GM23338 (cell line): Measurements from ENCODE around the gene VLDLR. TPM values are rescaled to one million over a fixed set of nuclear protein-coding genes. Genes with fewer than 3 reads are reported as not detected.

Experiments used
- ATAC-seq: fragments of 200-7000 bp; cut with Tn5 transposase; 3 replicates; pipeline ENCODE4 v1.9.1; 2020
- DNase-seq: peaks from one replicate; pipeline ENCODE4 v3.0.0-alpha.2; 2015; ENCODE audit warnings: low spot score
- H2AFZ ChIP-seq: fragments of 200-600 bp; sonication (generic); 2 replicates; pipeline ENCODE4 v1.8.0; 2016; ENCODE audit warnings: antibody characterized with exemption, mild to moderate bottlenecking, moderate library complexity
- H3F3A ChIP-seq: fragments of 200-600 bp; sonication (generic); replicated peaks from 2 replicates; pipeline ENCODE4 v1.8.0; 2017; ENCODE audit warnings: antibody characterized with exemption, mixed run types, low read depth
- H3K27ac ChIP-seq: fragments of 200-600 bp; sonication (generic); 2 replicates; pipeline ENCODE4 v1.6.1; 2016; ENCODE audit warnings: low read depth
- H3K27me3 ChIP-seq: fragments of 200-600 bp; sonication (generic); 2 replicates; pipeline ENCODE4 v1.8.0; 2016; ENCODE audit warnings: mild to moderate bottlenecking, mixed run types, moderate library complexity; ENCODE audit not compliant: insufficient read depth
- H3K36me3 ChIP-seq: fragments of 200-600 bp; sonication (generic); 2 replicates; pipeline ENCODE4 v1.8.0; 2016; ENCODE audit warnings: mild to moderate bottlenecking; ENCODE audit not compliant: insufficient read depth
- H3K4me1 ChIP-seq: fragments of 200-600 bp; sonication (generic); 2 replicates; pipeline ENCODE4 v1.8.0; 2016; ENCODE audit warnings: mild to moderate bottlenecking, moderate library complexity; ENCODE audit not compliant: insufficient read depth
- H3K4me2 ChIP-seq: fragments of 200-600 bp; sonication (generic); 2 replicates; pipeline ENCODE4 v1.7.1; 2017; ENCODE audit warnings: mixed run types
- H3K4me3 ChIP-seq: fragments of 200-600 bp; sonication (generic); 2 replicates; pipeline ENCODE4 v1.6.1; 2016; ENCODE audit warnings: mixed run types
- H3K79me2 ChIP-seq: fragments of 200-600 bp; sonication (generic); replicated peaks from 2 replicates; pipeline ENCODE4 v1.8.0; 2017; ENCODE audit warnings: mild to moderate bottlenecking; ENCODE audit not compliant: insufficient read depth
- H3K9me2 ChIP-seq: fragments of 200-600 bp; sonication (generic); 2 replicates; pipeline ENCODE4 v1.8.0; 2017; ENCODE audit not compliant: insufficient read depth
- H4K20me1 ChIP-seq: fragments of 200-600 bp; sonication (generic); replicated peaks from 2 replicates; pipeline ENCODE4 v1.8.0; 2017; ENCODE audit warnings: mild to moderate bottlenecking; ENCODE audit not compliant: insufficient read depth
- H3K27ac Mint-ChIP-seq: 2 replicates; pipeline ENCODE4 v1.8.0; 2020; ENCODE audit warnings: inconsistent platforms, mild to moderate bottlenecking, moderate library complexity, mixed read lengths
- H3K27me3 Mint-ChIP-seq: 3 replicates; pipeline ENCODE4 v1.8.0; 2022; ENCODE audit warnings: low read depth, mild to moderate bottlenecking, moderate library complexity, mixed read lengths, inconsistent platforms; ENCODE audit not compliant: insufficient read depth, poor library complexity
- H3K36me3 Mint-ChIP-seq: 3 replicates; pipeline ENCODE4 v1.8.0; 2021; ENCODE audit warnings: low read depth, mild to moderate bottlenecking, inconsistent platforms, moderate library complexity, mixed read lengths
- H3K4me1 Mint-ChIP-seq: 3 replicates; pipeline ENCODE4 v1.8.0; 2020; ENCODE audit warnings: mild to moderate bottlenecking, inconsistent platforms, mixed read lengths
- H3K4me3 Mint-ChIP-seq: 3 replicates; pipeline ENCODE4 v1.8.0; 2021; ENCODE audit warnings: moderate library complexity, mild to moderate bottlenecking, inconsistent platforms, mixed read lengths
- H3K9me3 Mint-ChIP-seq: 3 replicates; pipeline ENCODE4 v1.8.0; 2020; ENCODE audit warnings: moderate library complexity, mild to moderate bottlenecking, inconsistent platforms, mixed read lengths
- CREB1 ChIP-seq: fragments of 250-450 bp; sonication (Bioruptor Pico); IDR thresholded peaks from 2 replicates; pipeline ENCODE4 v1.5.0; 2020; ENCODE audit warnings: low read depth, mild to moderate bottlenecking, moderate library complexity
- EZH2 ChIP-seq: fragments of 200-600 bp; sonication (generic); IDR thresholded peaks from one replicate; pipeline ENCODE4 v1.8.0; 2017; ENCODE audit warnings: antibody characterized with exemption, mild to moderate bottlenecking, low read depth; ENCODE audit not compliant: unreplicated experiment
- EZH2phosphoT487 ChIP-seq: fragments of 200-600 bp; sonication (generic); IDR thresholded peaks from one replicate; pipeline ENCODE4 v1.8.1; 2018; ENCODE audit warnings: antibody characterized with exemption; ENCODE audit not compliant: unreplicated experiment
- JUNB ChIP-seq: IDR thresholded peaks from one replicate; pipeline ENCODE4 v1.6.1; 2016; ENCODE audit warnings: antibody characterized with exemption; ENCODE audit not compliant: unreplicated experiment
- NANOG ChIP-seq: IDR thresholded peaks from 2 replicates; pipeline ENCODE4 v1.6.1; 2016; ENCODE audit warnings: antibody characterized with exemption, borderline replicate concordance
- POLR2AphosphoS5 ChIP-seq: IDR thresholded peaks from 2 replicates; pipeline ENCODE4 v1.6.1; 2016; ENCODE audit warnings: antibody characterized with exemption, low read depth
- STAT1 ChIP-seq: IDR thresholded peaks from one replicate; pipeline ENCODE4 v1.6.1; 2016; ENCODE audit warnings: antibody characterized with exemption; ENCODE audit not compliant: unreplicated experiment
- ZNF114 ChIP-seq: fragments of 250-450 bp; sonication (Bioruptor Pico); IDR thresholded peaks from 2 replicates; pipeline ENCODE4 v1.5.0; 2020; ENCODE audit warnings: mild to moderate bottlenecking, moderate library complexity
- ZNF331 ChIP-seq: fragments of 250-450 bp; sonication (Bioruptor Pico); IDR thresholded peaks from 2 replicates; pipeline ENCODE4 v1.5.0; 2020; ENCODE audit warnings: low read depth, mild to moderate bottlenecking, moderate library complexity
- polyA plus RNA-seq: library from polyadenylated mRNA; unstranded; fragments of >200 nt; fragmentation: Nextera tagmentation; extraction: Ambion mirVana; gene quantifications from 2 replicates; pipeline ENCODE4 v1.2.1, GENCODE V29; 2016
- total RNA-seq: library from RNA; depleted of rRNA; stranded (reverse); fragments of >200 nt; shearing (Covaris generic); gene quantifications from 2 replicates; pipeline ENCODE4 v1.2.3, GENCODE V29; 2014
- TF ChIP-seq, protein P1 (sequence below): fragments of 250-450 bp; sonication (Bioruptor Pico); IDR thresholded peaks from 2 replicates; pipeline ENCODE4 v1.5.0; 2020; ENCODE audit warnings: mild to moderate bottlenecking, moderate library complexity
- TF ChIP-seq, protein P2 (sequence below): IDR thresholded peaks from 2 replicates; pipeline ENCODE4 v1.6.1; 2016; ENCODE audit warnings: antibody characterized with exemption
- TF ChIP-seq, protein P3 (sequence below): IDR thresholded peaks from one replicate; pipeline ENCODE4 v1.6.1; 2018; ENCODE audit warnings: antibody characterized with exemption; ENCODE audit not compliant: unreplicated experiment
- TF ChIP-seq, protein P4 (sequence below), 2 experiments: fragments of 200-600 bp in 1 of 2; sonication (generic) in 1 of 2; conservative IDR thresholded peaks; 2 replicates each; pipeline versions ENCODE4 v1.5.1 to v1.6.1; 2016 to 2017; ENCODE audit warnings: antibody characterized with exemption in 2 of 2, low read depth in 2 of 2, mild to moderate bottlenecking in 2 of 2, moderate library complexity in 1 of 2

The VLDLR gene
- total and polyA plus RNA-seq, 2 experiments from 2014 or later: 14.9 to 49.8 TPM

- Histone ChIP-seq H3K36me3 (no peaks in the 10 kb centered on the region), H3K79me2 (no peaks in the 10 kb centered on the region), H3F3A (no peaks in the 10 kb centered on the region), H3K9me2 (no peaks in the 10 kb centered on the region; the same call in 1 of the 2 replicates), H3K4me3 (no peak overlapping the region), H3K4me1 (no peaks in the 10 kb centered on the region), H4K20me1 (no peaks in the 10 kb centered on the region; the same call in 1 of the 2 replicates), H3K27me3 (no peaks in the 10 kb centered on the region), H3K27ac (no peak overlapping the region), H3K4me2 (no peak overlapping the region), H2AFZ (no peak overlapping the region)
- Mint-ChIP-seq H3K27ac (no peak overlapping the region), H3K27me3 (no peaks in the 10 kb centered on the region), H3K4me1 (no peaks in the 10 kb centered on the region), H3K36me3 (no peaks in the 10 kb centered on the region), H3K4me3 (no peak overlapping the region), H3K9me3 (no peaks in the 10 kb centered on the region)
- ATAC-seq (no peak), DNase-seq (no peak)
- TF ChIP-seq, protein P1, sequence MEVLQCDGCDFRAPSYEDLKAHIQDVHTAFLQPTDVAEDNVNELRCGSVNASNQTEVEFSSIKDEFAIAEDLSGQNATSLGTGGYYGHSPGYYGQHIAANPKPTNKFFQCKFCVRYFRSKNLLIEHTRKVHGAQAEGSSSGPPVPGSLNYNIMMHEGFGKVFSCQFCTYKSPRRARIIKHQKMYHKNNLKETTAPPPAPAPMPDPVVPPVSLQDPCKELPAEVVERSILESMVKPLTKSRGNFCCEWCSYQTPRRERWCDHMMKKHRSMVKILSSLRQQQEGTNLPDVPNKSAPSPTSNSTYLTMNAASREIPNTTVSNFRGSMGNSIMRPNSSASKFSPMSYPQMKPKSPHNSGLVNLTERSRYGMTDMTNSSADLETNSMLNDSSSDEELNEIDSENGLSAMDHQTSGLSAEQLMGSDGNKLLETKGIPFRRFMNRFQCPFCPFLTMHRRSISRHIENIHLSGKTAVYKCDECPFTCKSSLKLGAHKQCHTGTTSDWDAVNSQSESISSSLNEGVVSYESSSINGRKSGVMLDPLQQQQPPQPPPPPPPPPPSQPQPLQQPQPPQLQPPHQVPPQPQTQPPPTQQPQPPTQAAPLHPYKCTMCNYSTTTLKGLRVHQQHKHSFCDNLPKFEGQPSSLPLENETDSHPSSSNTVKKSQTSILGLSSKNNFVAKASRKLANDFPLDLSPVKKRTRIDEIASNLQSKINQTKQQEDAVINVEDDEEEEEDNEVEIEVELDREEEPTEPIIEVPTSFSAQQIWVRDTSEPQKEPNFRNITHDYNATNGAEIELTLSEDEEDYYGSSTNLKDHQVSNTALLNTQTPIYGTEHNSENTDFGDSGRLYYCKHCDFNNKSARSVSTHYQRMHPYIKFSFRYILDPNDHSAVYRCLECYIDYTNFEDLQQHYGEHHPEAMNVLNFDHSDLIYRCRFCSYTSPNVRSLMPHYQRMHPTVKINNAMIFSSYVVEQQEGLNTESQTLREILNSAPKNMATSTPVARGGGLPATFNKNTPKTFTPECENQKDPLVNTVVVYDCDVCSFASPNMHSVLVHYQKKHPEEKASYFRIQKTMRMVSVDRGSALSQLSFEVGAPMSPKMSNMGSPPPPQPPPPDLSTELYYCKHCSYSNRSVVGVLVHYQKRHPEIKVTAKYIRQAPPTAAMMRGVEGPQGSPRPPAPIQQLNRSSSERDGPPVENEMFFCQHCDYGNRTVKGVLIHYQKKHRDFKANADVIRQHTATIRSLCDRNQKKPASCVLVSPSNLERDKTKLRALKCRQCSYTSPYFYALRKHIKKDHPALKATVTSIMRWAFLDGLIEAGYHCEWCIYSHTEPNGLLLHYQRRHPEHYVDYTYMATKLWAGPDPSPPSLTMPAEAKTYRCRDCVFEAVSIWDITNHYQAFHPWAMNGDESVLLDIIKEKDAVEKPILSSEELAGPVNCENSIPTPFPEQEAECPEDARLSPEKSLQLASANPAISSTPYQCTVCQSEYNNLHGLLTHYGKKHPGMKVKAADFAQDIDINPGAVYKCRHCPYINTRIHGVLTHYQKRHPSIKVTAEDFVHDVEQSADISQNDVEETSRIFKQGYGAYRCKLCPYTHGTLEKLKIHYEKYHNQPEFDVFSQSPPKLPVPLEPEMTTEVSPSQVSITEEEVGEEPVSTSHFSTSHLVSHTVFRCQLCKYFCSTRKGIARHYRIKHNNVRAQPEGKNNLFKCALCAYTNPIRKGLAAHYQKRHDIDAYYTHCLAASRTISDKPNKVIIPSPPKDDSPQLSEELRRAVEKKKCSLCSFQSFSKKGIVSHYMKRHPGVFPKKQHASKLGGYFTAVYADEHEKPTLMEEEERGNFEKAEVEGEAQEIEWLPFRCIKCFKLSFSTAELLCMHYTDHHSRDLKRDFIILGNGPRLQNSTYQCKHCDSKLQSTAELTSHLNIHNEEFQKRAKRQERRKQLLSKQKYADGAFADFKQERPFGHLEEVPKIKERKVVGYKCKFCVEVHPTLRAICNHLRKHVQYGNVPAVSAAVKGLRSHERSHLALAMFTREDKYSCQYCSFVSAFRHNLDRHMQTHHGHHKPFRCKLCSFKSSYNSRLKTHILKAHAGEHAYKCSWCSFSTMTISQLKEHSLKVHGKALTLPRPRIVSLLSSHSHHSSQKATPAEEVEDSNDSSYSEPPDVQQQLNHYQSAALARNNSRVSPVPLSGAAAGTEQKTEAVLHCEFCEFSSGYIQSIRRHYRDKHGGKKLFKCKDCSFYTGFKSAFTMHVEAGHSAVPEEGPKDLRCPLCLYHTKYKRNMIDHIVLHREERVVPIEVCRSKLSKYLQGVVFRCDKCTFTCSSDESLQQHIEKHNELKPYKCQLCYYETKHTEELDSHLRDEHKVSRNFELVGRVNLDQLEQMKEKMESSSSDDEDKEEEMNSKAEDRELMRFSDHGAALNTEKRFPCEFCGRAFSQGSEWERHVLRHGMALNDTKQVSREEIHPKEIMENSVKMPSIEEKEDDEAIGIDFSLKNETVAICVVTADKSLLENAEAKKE (CRISPR knock-in tag): no peak
- no peak for TF ChIP-seq EZH2
- TF ChIP-seq ZNF114 (CRISPR knock-in tag): no peak
- TF ChIP-seq CREB1 (CRISPR knock-in tag): no peak
- TF ChIP-seq, protein P2, sequence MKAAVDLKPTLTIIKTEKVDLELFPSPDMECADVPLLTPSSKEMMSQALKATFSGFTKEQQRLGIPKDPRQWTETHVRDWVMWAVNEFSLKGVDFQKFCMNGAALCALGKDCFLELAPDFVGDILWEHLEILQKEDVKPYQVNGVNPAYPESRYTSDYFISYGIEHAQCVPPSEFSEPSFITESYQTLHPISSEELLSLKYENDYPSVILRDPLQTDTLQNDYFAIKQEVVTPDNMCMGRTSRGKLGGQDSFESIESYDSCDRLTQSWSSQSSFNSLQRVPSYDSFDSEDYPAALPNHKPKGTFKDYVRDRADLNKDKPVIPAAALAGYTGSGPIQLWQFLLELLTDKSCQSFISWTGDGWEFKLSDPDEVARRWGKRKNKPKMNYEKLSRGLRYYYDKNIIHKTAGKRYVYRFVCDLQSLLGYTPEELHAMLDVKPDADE: no peak
- TF ChIP-seq NANOG: no peak
- TF ChIP-seq ZNF331 (CRISPR knock-in tag): no peak
- TF ChIP-seq EZH2phosphoT487: no peak
- TF ChIP-seq POLR2AphosphoS5: no peak
- TF ChIP-seq, protein P3, sequence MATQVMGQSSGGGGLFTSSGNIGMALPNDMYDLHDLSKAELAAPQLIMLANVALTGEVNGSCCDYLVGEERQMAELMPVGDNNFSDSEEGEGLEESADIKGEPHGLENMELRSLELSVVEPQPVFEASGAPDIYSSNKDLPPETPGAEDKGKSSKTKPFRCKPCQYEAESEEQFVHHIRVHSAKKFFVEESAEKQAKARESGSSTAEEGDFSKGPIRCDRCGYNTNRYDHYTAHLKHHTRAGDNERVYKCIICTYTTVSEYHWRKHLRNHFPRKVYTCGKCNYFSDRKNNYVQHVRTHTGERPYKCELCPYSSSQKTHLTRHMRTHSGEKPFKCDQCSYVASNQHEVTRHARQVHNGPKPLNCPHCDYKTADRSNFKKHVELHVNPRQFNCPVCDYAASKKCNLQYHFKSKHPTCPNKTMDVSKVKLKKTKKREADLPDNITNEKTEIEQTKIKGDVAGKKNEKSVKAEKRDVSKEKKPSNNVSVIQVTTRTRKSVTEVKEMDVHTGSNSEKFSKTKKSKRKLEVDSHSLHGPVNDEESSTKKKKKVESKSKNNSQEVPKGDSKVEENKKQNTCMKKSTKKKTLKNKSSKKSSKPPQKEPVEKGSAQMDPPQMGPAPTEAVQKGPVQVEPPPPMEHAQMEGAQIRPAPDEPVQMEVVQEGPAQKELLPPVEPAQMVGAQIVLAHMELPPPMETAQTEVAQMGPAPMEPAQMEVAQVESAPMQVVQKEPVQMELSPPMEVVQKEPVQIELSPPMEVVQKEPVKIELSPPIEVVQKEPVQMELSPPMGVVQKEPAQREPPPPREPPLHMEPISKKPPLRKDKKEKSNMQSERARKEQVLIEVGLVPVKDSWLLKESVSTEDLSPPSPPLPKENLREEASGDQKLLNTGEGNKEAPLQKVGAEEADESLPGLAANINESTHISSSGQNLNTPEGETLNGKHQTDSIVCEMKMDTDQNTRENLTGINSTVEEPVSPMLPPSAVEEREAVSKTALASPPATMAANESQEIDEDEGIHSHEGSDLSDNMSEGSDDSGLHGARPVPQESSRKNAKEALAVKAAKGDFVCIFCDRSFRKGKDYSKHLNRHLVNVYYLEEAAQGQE: no peak
- no peak for TF ChIP-seq STAT1
- no peak for TF ChIP-seq JUNB
- TF ChIP-seq, protein P4, sequence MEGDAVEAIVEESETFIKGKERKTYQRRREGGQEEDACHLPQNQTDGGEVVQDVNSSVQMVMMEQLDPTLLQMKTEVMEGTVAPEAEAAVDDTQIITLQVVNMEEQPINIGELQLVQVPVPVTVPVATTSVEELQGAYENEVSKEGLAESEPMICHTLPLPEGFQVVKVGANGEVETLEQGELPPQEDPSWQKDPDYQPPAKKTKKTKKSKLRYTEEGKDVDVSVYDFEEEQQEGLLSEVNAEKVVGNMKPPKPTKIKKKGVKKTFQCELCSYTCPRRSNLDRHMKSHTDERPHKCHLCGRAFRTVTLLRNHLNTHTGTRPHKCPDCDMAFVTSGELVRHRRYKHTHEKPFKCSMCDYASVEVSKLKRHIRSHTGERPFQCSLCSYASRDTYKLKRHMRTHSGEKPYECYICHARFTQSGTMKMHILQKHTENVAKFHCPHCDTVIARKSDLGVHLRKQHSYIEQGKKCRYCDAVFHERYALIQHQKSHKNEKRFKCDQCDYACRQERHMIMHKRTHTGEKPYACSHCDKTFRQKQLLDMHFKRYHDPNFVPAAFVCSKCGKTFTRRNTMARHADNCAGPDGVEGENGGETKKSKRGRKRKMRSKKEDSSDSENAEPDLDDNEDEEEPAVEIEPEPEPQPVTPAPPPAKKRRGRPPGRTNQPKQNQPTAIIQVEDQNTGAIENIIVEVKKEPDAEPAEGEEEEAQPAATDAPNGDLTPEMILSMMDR (conservative IDR thresholded peaks at IDR 0.05; ENCODE audit: low read depth in 2 of 2): no peak
These were observed 71.5 kb downstream of the VLDLR start for GRCh38 chr9:2693056-2693455.
